ENCODE data around the gene HECA.

- TF ChIP-seq POLR2AphosphoS5 (IDR thresholded peaks at IDR 0.05): no peak
- no peak for TF ChIP-seq POLR2A (IDR thresholded peaks at IDR 0.05)
- TF ChIP-seq, protein P1, sequence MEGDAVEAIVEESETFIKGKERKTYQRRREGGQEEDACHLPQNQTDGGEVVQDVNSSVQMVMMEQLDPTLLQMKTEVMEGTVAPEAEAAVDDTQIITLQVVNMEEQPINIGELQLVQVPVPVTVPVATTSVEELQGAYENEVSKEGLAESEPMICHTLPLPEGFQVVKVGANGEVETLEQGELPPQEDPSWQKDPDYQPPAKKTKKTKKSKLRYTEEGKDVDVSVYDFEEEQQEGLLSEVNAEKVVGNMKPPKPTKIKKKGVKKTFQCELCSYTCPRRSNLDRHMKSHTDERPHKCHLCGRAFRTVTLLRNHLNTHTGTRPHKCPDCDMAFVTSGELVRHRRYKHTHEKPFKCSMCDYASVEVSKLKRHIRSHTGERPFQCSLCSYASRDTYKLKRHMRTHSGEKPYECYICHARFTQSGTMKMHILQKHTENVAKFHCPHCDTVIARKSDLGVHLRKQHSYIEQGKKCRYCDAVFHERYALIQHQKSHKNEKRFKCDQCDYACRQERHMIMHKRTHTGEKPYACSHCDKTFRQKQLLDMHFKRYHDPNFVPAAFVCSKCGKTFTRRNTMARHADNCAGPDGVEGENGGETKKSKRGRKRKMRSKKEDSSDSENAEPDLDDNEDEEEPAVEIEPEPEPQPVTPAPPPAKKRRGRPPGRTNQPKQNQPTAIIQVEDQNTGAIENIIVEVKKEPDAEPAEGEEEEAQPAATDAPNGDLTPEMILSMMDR (IDR thresholded peaks at IDR 0.05): no peak
- no peak for TF ChIP-seq EP300 (IDR thresholded peaks at IDR 0.05)
These were observed 7.9 kb upstream of the HECA start for GRCh38 chr6:139126931-139127330.
